SK-N-SH treated with all-trans-retinoic acid at 6 μM for 48 hours (cell line): ENCODE results near the gene CNTNAP2.

Experiments used
- ATAC-seq: fragments of 200-7000 bp; cut with Tn5 transposase; 3 replicates; pipeline ENCODE4 v1.9.1; 2020; ENCODE audit warnings: mild to moderate bottlenecking, moderate library complexity
- ARNTL ChIP-seq: fragments of 450-650 bp; formaldehyde crosslinking; IDR thresholded peaks from 2 replicates; pipeline ENCODE4 v1.5.0; 2020; ENCODE audit warnings: low read depth, mild to moderate bottlenecking, moderate library complexity, borderline replicate concordance
- ESRRG ChIP-seq: fragments of 250-450 bp; sonication (Bioruptor Pico); IDR thresholded peaks from 2 replicates; pipeline ENCODE4 v1.6.1; 2021; ENCODE audit warnings: mild to moderate bottlenecking
- ISL1 ChIP-seq: fragments of 250-450 bp; sonication (Bioruptor Pico); IDR thresholded peaks from 2 replicates; pipeline ENCODE4 v2.1.2; 2022; ENCODE audit warnings: mild to moderate bottlenecking, moderate library complexity
- OSR1 ChIP-seq: fragments of 250-450 bp; sonication (Bioruptor Pico); IDR thresholded peaks from 2 replicates; pipeline ENCODE4 v1.8.0; 2022; ENCODE audit warnings: moderate library complexity, mild to moderate bottlenecking, inconsistent platforms
- RARB ChIP-seq: fragments of 250-450 bp; sonication (Bioruptor Pico); IDR thresholded peaks from 2 replicates; pipeline ENCODE4 v1.8.0; 2021; ENCODE audit warnings: mild to moderate bottlenecking, moderate library complexity
- SNAI2 ChIP-seq: fragments of 250-450 bp; sonication (Bioruptor Pico); IDR thresholded peaks from 2 replicates; pipeline ENCODE4 v1.5.0; 2020; ENCODE audit warnings: mild to moderate bottlenecking, moderate library complexity
- TCF4 ChIP-seq: fragments of 250-450 bp; sonication (Bioruptor Pico); IDR thresholded peaks from 2 replicates; pipeline ENCODE4 v1.8.0; 2021; ENCODE audit warnings: mild to moderate bottlenecking, moderate library complexity, borderline replicate concordance
- TOX ChIP-seq: fragments of 250-450 bp; sonication (Bioruptor Pico); IDR thresholded peaks from 2 replicates; pipeline ENCODE4 v1.8.0; 2021; ENCODE audit warnings: mild to moderate bottlenecking, moderate library complexity, borderline replicate concordance
- ZC3H10 ChIP-seq: fragments of 250-450 bp; sonication (Bioruptor Pico); IDR thresholded peaks from 2 replicates; pipeline ENCODE4 v1.5.1; 2021; ENCODE audit warnings: mild to moderate bottlenecking, moderate library complexity
- ZFP3 ChIP-seq: fragments of 250-450 bp; sonication (Bioruptor Pico); IDR thresholded peaks from 2 replicates; pipeline ENCODE4 v1.5.0; 2020; ENCODE audit warnings: mild to moderate bottlenecking, moderate library complexity
- ZFP30 ChIP-seq: fragments of 450-650 bp; formaldehyde crosslinking; IDR thresholded peaks from 2 replicates; pipeline ENCODE4 v1.5.0; 2022; ENCODE audit warnings: mild to moderate bottlenecking, moderate library complexity
- ZNF565 ChIP-seq: fragments of 450-650 bp; formaldehyde crosslinking; conservative IDR thresholded peaks from 2 replicates; pipeline ENCODE4 v1.5.0; 2020; ENCODE audit warnings: low read depth, mild to moderate bottlenecking, moderate library complexity
- ZNF8 ChIP-seq: fragments of 450-650 bp; formaldehyde crosslinking; IDR thresholded peaks from 2 replicates; pipeline ENCODE4 v1.5.0; 2020; ENCODE audit warnings: mild to moderate bottlenecking, moderate library complexity
- TF ChIP-seq, protein P1 (sequence below): fragments of 250-450 bp; sonication (Bioruptor Pico); IDR thresholded peaks from 2 replicates; pipeline ENCODE4 v1.8.0; 2020; ENCODE audit warnings: mild to moderate bottlenecking, moderate library complexity, borderline replicate concordance
- TF ChIP-seq, protein P2 (sequence below): fragments of 250-450 bp; sonication (Bioruptor Pico); IDR thresholded peaks from 2 replicates; pipeline ENCODE4 v1.5.1; 2020; ENCODE audit warnings: low read depth, mild to moderate bottlenecking, moderate library complexity
- TF ChIP-seq, protein P3 (sequence below): fragments of 250-450 bp; sonication (Bioruptor Pico); IDR thresholded peaks from 2 replicates; pipeline ENCODE4 v1.8.0; 2021; ENCODE audit warnings: low read depth, mild to moderate bottlenecking, moderate library complexity, borderline replicate concordance
- TF ChIP-seq, protein P4 (sequence below): fragments of 250-450 bp; sonication (Bioruptor Pico); IDR thresholded peaks from 2 replicates; pipeline ENCODE4 v1.5.0; 2020; ENCODE audit warnings: mild to moderate bottlenecking, moderate library complexity
- TF ChIP-seq, protein P5 (sequence below): fragments of 250-450 bp; sonication (Bioruptor Pico); IDR thresholded peaks from 2 replicates; pipeline ENCODE4 v1.5.1; 2021; ENCODE audit warnings: mild to moderate bottlenecking, moderate library complexity

CNTNAP2 gene

DNA sequence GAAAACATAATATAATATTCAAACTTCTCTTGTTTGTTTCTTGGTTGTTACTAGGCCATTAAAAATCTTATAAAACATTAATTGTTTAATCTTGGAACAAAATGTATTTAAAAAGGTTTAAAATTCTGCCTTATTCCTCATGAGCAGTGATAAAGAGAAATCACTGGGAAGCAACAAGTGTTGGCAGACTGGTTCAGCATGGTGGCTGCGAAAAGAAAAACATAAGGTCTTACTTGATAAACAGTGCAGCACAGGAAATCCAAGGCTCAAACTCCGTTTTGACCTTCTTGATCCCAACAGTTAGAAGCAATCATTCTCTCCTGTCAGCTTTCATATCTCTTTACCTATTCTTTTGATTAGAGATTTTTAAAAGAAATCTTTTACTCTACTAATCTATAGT, 530.8 kb downstream of the CNTNAP2 start (continued):
- TF ChIP-seq, protein P1, sequence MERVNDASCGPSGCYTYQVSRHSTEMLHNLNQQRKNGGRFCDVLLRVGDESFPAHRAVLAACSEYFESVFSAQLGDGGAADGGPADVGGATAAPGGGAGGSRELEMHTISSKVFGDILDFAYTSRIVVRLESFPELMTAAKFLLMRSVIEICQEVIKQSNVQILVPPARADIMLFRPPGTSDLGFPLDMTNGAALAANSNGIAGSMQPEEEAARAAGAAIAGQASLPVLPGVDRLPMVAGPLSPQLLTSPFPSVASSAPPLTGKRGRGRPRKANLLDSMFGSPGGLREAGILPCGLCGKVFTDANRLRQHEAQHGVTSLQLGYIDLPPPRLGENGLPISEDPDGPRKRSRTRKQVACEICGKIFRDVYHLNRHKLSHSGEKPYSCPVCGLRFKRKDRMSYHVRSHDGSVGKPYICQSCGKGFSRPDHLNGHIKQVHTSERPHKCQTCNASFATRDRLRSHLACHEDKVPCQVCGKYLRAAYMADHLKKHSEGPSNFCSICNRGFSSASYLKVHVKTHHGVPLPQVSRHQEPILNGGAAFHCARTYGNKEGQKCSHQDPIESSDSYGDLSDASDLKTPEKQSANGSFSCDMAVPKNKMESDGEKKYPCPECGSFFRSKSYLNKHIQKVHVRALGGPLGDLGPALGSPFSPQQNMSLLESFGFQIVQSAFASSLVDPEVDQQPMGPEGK: no peak
- TF ChIP-seq TOX (no peak), ZFP3 (CRISPR knock-in tag) (no peak), OSR1 (CRISPR knock-in tag) (no peak), SNAI2 (CRISPR knock-in tag) (no peak)
- TF ChIP-seq, protein P2, sequence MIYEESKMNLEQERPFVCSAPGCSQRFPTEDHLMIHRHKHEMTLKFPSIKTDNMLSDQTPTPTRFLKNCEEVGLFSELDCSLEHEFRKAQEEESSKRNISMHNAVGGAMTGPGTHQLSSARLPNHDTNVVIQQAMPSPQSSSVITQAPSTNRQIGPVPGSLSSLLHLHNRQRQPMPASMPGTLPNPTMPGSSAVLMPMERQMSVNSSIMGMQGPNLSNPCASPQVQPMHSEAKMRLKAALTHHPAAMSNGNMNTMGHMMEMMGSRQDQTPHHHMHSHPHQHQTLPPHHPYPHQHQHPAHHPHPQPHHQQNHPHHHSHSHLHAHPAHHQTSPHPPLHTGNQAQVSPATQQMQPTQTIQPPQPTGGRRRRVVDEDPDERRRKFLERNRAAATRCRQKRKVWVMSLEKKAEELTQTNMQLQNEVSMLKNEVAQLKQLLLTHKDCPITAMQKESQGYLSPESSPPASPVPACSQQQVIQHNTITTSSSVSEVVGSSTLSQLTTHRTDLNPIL (CRISPR knock-in tag): no peak
- TF ChIP-seq, protein P3, sequence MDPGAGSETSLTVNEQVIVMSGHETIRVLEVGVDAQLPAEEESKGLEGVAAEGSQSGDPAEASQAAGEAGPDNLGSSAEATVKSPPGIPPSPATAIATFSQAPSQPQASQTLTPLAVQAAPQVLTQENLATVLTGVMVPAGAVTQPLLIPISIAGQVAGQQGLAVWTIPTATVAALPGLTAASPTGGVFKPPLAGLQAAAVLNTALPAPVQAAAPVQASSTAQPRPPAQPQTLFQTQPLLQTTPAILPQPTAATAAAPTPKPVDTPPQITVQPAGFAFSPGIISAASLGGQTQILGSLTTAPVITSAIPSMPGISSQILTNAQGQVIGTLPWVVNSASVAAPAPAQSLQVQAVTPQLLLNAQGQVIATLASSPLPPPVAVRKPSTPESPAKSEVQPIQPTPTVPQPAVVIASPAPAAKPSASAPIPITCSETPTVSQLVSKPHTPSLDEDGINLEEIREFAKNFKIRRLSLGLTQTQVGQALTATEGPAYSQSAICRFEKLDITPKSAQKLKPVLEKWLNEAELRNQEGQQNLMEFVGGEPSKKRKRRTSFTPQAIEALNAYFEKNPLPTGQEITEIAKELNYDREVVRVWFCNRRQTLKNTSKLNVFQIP (CRISPR knock-in tag): no peak

DNA sequence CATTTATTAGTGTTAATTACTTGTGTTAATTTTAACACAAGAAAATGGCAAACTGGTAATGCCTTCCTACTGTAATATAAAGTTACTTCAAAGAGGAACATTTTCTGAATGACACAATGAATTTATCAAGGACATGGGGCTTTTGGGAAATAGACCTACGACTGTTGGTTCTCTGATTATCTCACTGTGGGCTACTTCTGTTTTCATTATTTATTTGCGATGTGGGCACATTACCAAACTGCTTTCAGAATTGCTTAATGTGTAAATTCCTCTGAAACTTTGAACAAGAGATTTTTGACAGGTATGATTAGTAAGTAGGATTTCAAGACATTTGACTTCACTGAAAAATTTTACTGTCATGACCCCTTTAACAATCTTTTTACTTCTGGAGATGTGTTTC, 535.6 kb downstream of the CNTNAP2 start:
- no peak for ATAC-seq
- TF ChIP-seq, protein P3 (CRISPR knock-in tag): no peak
- TF ChIP-seq TCF4: no peak

DNA sequence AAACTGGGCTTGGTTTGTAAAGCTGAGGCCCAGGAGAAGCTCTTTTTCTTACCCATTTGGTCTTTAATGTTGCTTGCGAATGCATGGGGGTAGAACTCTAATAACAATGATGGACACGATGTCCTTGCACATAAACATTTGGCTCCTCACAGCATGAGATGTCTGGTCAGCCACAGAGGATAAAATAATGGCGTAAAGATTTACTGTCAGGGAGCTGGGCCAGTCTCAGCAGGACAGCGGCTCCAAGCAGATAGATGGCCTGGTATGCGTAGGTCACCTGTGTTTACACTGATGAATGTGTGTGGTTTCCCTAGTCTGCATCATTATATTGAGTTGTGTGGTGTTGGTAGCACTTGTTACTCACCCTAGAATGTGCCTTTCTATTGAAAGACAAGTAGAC, 537.4 kb downstream of the CNTNAP2 start:
- TF ChIP-seq ESRRG (CRISPR knock-in tag): no peak
- TF ChIP-seq TCF4: no peak
- no peak for TF ChIP-seq RARB
- TF ChIP-seq ZNF565 (CRISPR knock-in tag): no peak
- TF ChIP-seq ISL1: no peak
- TF ChIP-seq ZNF8: no peak
- no peak for TF ChIP-seq ARNTL (CRISPR knock-in tag)
- TF ChIP-seq, protein P1: no peak
- TF ChIP-seq, protein P4, sequence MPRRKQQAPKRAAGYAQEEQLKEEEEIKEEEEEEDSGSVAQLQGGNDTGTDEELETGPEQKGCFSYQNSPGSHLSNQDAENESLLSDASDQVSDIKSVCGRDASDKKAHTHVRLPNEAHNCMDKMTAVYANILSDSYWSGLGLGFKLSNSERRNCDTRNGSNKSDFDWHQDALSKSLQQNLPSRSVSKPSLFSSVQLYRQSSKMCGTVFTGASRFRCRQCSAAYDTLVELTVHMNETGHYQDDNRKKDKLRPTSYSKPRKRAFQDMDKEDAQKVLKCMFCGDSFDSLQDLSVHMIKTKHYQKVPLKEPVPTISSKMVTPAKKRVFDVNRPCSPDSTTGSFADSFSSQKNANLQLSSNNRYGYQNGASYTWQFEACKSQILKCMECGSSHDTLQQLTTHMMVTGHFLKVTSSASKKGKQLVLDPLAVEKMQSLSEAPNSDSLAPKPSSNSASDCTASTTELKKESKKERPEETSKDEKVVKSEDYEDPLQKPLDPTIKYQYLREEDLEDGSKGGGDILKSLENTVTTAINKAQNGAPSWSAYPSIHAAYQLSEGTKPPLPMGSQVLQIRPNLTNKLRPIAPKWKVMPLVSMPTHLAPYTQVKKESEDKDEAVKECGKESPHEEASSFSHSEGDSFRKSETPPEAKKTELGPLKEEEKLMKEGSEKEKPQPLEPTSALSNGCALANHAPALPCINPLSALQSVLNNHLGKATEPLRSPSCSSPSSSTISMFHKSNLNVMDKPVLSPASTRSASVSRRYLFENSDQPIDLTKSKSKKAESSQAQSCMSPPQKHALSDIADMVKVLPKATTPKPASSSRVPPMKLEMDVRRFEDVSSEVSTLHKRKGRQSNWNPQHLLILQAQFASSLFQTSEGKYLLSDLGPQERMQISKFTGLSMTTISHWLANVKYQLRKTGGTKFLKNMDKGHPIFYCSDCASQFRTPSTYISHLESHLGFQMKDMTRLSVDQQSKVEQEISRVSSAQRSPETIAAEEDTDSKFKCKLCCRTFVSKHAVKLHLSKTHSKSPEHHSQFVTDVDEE (CRISPR knock-in tag): no peak
- TF ChIP-seq ZC3H10 (CRISPR knock-in tag): no peak
- TF ChIP-seq, protein P5, sequence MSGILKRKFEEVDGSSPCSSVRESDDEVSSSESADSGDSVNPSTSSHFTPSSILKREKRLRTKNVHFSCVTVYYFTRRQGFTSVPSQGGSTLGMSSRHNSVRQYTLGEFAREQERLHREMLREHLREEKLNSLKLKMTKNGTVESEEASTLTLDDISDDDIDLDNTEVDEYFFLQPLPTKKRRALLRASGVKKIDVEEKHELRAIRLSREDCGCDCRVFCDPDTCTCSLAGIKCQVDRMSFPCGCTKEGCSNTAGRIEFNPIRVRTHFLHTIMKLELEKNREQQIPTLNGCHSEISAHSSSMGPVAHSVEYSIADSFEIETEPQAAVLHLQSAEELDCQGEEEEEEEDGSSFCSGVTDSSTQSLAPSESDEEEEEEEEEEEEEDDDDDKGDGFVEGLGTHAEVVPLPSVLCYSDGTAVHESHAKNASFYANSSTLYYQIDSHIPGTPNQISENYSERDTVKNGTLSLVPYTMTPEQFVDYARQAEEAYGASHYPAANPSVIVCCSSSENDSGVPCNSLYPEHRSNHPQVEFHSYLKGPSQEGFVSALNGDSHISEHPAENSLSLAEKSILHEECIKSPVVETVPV (CRISPR knock-in tag): no peak
- no peak for TF ChIP-seq OSR1 (CRISPR knock-in tag)
- TF ChIP-seq ZFP30 (CRISPR knock-in tag): no peak
- no peak for TF ChIP-seq SNAI2 (CRISPR knock-in tag)
- no peak for ATAC-seq
